DND-41 (cell line): ENCODE measurements around the gene DOK4.

Experiments
- CTCF ChIP-seq: IDR thresholded peaks from 2 replicates; pipeline ENCODE4 v1.5.1; 2012; ENCODE audit warnings: borderline replicate concordance, low read length, moderate library complexity, mild to moderate bottlenecking; ENCODE audit not compliant: poor library complexity, severe bottlenecking; ENCODE audit errors: extremely low read depth
- EZH2 ChIP-seq: IDR thresholded peaks from 3 replicates; pipeline ENCODE4 v1.6.1; 2012; ENCODE audit warnings: borderline replicate concordance, low read depth, mild to moderate bottlenecking, moderate library complexity, low read length, inconsistent platforms; ENCODE audit not compliant: severe bottlenecking

GRCh38 chr16:57432505-57432904 is 53.8 kb downstream of the DOK4 start:
- TF ChIP-seq CTCF (no peak), EZH2 (no peak)
